GM23338 (cell line): ENCODE measurements around the gene KIF21A. TPM values are rescaled to one million over a fixed set of nuclear protein-coding genes. Genes with fewer than 3 reads are reported as not detected.

Source experiments
- ATAC-seq: fragments of 200-7000 bp; cut with Tn5 transposase; 3 replicates; pipeline ENCODE4 v1.9.1; 2020
- DNase-seq: peaks from one replicate; pipeline ENCODE4 v3.0.0-alpha.2; 2015; ENCODE audit warnings: low spot score
- H2AFZ ChIP-seq: fragments of 200-600 bp; sonication (generic); 2 replicates; pipeline ENCODE4 v1.8.0; 2016; ENCODE audit warnings: antibody characterized with exemption, mild to moderate bottlenecking, moderate library complexity
- H3F3A ChIP-seq: fragments of 200-600 bp; sonication (generic); replicated peaks from 2 replicates; pipeline ENCODE4 v1.8.0; 2017; ENCODE audit warnings: antibody characterized with exemption, mixed run types, low read depth
- H3K27ac ChIP-seq: fragments of 200-600 bp; sonication (generic); 2 replicates; pipeline ENCODE4 v1.6.1; 2016; ENCODE audit warnings: low read depth
- H3K27me3 ChIP-seq: fragments of 200-600 bp; sonication (generic); 2 replicates; pipeline ENCODE4 v1.8.0; 2016; ENCODE audit warnings: mild to moderate bottlenecking, mixed run types, moderate library complexity; ENCODE audit not compliant: insufficient read depth
- H3K36me3 ChIP-seq: fragments of 200-600 bp; sonication (generic); 2 replicates; pipeline ENCODE4 v1.8.0; 2016; ENCODE audit warnings: mild to moderate bottlenecking; ENCODE audit not compliant: insufficient read depth
- H3K4me1 ChIP-seq: fragments of 200-600 bp; sonication (generic); 2 replicates; pipeline ENCODE4 v1.8.0; 2016; ENCODE audit warnings: mild to moderate bottlenecking, moderate library complexity; ENCODE audit not compliant: insufficient read depth
- H3K4me2 ChIP-seq: fragments of 200-600 bp; sonication (generic); 2 replicates; pipeline ENCODE4 v1.7.1; 2017; ENCODE audit warnings: mixed run types
- H3K4me3 ChIP-seq: fragments of 200-600 bp; sonication (generic); 2 replicates; pipeline ENCODE4 v1.6.1; 2016; ENCODE audit warnings: mixed run types
- H3K79me2 ChIP-seq: fragments of 200-600 bp; sonication (generic); replicated peaks from 2 replicates; pipeline ENCODE4 v1.8.0; 2017; ENCODE audit warnings: mild to moderate bottlenecking; ENCODE audit not compliant: insufficient read depth
- H3K9me2 ChIP-seq: fragments of 200-600 bp; sonication (generic); 2 replicates; pipeline ENCODE4 v1.8.0; 2017; ENCODE audit not compliant: insufficient read depth
- H4K20me1 ChIP-seq: fragments of 200-600 bp; sonication (generic); replicated peaks from 2 replicates; pipeline ENCODE4 v1.8.0; 2017; ENCODE audit warnings: mild to moderate bottlenecking; ENCODE audit not compliant: insufficient read depth
- H3K27ac Mint-ChIP-seq: 2 replicates; pipeline ENCODE4 v1.8.0; 2020; ENCODE audit warnings: inconsistent platforms, mild to moderate bottlenecking, moderate library complexity, mixed read lengths
- H3K27me3 Mint-ChIP-seq: 3 replicates; pipeline ENCODE4 v1.8.0; 2022; ENCODE audit warnings: low read depth, mild to moderate bottlenecking, moderate library complexity, mixed read lengths, inconsistent platforms; ENCODE audit not compliant: insufficient read depth, poor library complexity
- H3K36me3 Mint-ChIP-seq: 3 replicates; pipeline ENCODE4 v1.8.0; 2021; ENCODE audit warnings: low read depth, mild to moderate bottlenecking, inconsistent platforms, moderate library complexity, mixed read lengths
- H3K4me1 Mint-ChIP-seq: 3 replicates; pipeline ENCODE4 v1.8.0; 2020; ENCODE audit warnings: mild to moderate bottlenecking, inconsistent platforms, mixed read lengths
- H3K4me3 Mint-ChIP-seq: 3 replicates; pipeline ENCODE4 v1.8.0; 2021; ENCODE audit warnings: moderate library complexity, mild to moderate bottlenecking, inconsistent platforms, mixed read lengths
- H3K9me3 Mint-ChIP-seq: 3 replicates; pipeline ENCODE4 v1.8.0; 2020; ENCODE audit warnings: moderate library complexity, mild to moderate bottlenecking, inconsistent platforms, mixed read lengths
- EZH2 ChIP-seq: fragments of 200-600 bp; sonication (generic); IDR thresholded peaks from one replicate; pipeline ENCODE4 v1.8.0; 2017; ENCODE audit warnings: antibody characterized with exemption, mild to moderate bottlenecking, low read depth; ENCODE audit not compliant: unreplicated experiment
- JUNB ChIP-seq: IDR thresholded peaks from one replicate; pipeline ENCODE4 v1.6.1; 2016; ENCODE audit warnings: antibody characterized with exemption; ENCODE audit not compliant: unreplicated experiment
- NANOG ChIP-seq: IDR thresholded peaks from 2 replicates; pipeline ENCODE4 v1.6.1; 2016; ENCODE audit warnings: antibody characterized with exemption, borderline replicate concordance
- POLR2AphosphoS5 ChIP-seq: IDR thresholded peaks from 2 replicates; pipeline ENCODE4 v1.6.1; 2016; ENCODE audit warnings: antibody characterized with exemption, low read depth
- ZNF331 ChIP-seq: fragments of 250-450 bp; sonication (Bioruptor Pico); IDR thresholded peaks from 2 replicates; pipeline ENCODE4 v1.5.0; 2020; ENCODE audit warnings: low read depth, mild to moderate bottlenecking, moderate library complexity
- polyA plus RNA-seq: library from polyadenylated mRNA; unstranded; fragments of >200 nt; fragmentation: Nextera tagmentation; extraction: Ambion mirVana; gene quantifications from 2 replicates; pipeline ENCODE4 v1.2.1, GENCODE V29; 2016
- total RNA-seq: library from RNA; depleted of rRNA; stranded (reverse); fragments of >200 nt; shearing (Covaris generic); gene quantifications from 2 replicates; pipeline ENCODE4 v1.2.3, GENCODE V29; 2014
- TF ChIP-seq, protein P1 (sequence below): fragments of 250-450 bp; sonication (Bioruptor Pico); IDR thresholded peaks from 2 replicates; pipeline ENCODE4 v1.5.0; 2020; ENCODE audit warnings: mild to moderate bottlenecking, moderate library complexity
- TF ChIP-seq, protein P2 (sequence below): IDR thresholded peaks from 2 replicates; pipeline ENCODE4 v1.6.1; 2016; ENCODE audit warnings: antibody characterized with exemption

The KIF21A gene
- total and polyA plus RNA-seq, 2 experiments from 2014 or later = 28.8 to 32.0 TPM

DNA sequence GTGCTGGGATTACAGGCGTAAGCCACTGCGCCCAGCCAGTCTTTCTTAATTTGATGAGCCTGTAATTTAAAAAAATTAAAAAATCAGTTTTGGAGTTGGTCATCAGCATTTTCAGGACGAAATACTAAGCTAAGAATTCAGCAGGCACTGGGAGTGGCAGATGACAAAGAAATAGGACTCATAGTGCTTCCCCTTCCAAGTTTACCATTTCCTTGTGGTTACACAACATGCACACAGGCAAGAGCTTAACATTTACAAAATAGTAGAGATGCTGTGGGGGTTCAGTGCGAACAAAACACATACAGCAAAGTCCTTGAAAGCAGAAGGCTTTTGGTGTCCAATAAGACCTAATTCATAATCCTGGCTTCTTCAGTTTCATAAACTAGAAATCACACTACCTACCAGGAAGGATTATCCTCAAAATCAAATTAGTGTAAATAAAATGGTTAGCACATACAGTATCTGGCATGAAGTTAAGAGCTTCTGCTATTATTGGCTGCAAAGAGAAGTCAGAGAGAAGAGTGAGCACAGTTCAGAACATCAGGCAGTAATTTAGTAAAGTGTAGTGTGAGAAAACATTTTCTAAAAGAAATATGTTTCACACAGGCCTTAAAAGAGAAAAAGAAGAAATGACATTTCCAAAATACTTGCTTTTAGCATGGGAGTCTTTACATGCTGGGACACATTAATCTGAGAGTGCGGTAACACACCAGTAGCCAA is 22.2 kb upstream of the KIF21A start (continued):
- TF ChIP-seq, protein P1, sequence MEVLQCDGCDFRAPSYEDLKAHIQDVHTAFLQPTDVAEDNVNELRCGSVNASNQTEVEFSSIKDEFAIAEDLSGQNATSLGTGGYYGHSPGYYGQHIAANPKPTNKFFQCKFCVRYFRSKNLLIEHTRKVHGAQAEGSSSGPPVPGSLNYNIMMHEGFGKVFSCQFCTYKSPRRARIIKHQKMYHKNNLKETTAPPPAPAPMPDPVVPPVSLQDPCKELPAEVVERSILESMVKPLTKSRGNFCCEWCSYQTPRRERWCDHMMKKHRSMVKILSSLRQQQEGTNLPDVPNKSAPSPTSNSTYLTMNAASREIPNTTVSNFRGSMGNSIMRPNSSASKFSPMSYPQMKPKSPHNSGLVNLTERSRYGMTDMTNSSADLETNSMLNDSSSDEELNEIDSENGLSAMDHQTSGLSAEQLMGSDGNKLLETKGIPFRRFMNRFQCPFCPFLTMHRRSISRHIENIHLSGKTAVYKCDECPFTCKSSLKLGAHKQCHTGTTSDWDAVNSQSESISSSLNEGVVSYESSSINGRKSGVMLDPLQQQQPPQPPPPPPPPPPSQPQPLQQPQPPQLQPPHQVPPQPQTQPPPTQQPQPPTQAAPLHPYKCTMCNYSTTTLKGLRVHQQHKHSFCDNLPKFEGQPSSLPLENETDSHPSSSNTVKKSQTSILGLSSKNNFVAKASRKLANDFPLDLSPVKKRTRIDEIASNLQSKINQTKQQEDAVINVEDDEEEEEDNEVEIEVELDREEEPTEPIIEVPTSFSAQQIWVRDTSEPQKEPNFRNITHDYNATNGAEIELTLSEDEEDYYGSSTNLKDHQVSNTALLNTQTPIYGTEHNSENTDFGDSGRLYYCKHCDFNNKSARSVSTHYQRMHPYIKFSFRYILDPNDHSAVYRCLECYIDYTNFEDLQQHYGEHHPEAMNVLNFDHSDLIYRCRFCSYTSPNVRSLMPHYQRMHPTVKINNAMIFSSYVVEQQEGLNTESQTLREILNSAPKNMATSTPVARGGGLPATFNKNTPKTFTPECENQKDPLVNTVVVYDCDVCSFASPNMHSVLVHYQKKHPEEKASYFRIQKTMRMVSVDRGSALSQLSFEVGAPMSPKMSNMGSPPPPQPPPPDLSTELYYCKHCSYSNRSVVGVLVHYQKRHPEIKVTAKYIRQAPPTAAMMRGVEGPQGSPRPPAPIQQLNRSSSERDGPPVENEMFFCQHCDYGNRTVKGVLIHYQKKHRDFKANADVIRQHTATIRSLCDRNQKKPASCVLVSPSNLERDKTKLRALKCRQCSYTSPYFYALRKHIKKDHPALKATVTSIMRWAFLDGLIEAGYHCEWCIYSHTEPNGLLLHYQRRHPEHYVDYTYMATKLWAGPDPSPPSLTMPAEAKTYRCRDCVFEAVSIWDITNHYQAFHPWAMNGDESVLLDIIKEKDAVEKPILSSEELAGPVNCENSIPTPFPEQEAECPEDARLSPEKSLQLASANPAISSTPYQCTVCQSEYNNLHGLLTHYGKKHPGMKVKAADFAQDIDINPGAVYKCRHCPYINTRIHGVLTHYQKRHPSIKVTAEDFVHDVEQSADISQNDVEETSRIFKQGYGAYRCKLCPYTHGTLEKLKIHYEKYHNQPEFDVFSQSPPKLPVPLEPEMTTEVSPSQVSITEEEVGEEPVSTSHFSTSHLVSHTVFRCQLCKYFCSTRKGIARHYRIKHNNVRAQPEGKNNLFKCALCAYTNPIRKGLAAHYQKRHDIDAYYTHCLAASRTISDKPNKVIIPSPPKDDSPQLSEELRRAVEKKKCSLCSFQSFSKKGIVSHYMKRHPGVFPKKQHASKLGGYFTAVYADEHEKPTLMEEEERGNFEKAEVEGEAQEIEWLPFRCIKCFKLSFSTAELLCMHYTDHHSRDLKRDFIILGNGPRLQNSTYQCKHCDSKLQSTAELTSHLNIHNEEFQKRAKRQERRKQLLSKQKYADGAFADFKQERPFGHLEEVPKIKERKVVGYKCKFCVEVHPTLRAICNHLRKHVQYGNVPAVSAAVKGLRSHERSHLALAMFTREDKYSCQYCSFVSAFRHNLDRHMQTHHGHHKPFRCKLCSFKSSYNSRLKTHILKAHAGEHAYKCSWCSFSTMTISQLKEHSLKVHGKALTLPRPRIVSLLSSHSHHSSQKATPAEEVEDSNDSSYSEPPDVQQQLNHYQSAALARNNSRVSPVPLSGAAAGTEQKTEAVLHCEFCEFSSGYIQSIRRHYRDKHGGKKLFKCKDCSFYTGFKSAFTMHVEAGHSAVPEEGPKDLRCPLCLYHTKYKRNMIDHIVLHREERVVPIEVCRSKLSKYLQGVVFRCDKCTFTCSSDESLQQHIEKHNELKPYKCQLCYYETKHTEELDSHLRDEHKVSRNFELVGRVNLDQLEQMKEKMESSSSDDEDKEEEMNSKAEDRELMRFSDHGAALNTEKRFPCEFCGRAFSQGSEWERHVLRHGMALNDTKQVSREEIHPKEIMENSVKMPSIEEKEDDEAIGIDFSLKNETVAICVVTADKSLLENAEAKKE (CRISPR knock-in tag) = no peak
- TF ChIP-seq, protein P2, sequence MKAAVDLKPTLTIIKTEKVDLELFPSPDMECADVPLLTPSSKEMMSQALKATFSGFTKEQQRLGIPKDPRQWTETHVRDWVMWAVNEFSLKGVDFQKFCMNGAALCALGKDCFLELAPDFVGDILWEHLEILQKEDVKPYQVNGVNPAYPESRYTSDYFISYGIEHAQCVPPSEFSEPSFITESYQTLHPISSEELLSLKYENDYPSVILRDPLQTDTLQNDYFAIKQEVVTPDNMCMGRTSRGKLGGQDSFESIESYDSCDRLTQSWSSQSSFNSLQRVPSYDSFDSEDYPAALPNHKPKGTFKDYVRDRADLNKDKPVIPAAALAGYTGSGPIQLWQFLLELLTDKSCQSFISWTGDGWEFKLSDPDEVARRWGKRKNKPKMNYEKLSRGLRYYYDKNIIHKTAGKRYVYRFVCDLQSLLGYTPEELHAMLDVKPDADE = no peak
- TF ChIP-seq POLR2AphosphoS5 (no peak), JUNB (no peak), EZH2 (no peak), ZNF331 (no peak)

DNA sequence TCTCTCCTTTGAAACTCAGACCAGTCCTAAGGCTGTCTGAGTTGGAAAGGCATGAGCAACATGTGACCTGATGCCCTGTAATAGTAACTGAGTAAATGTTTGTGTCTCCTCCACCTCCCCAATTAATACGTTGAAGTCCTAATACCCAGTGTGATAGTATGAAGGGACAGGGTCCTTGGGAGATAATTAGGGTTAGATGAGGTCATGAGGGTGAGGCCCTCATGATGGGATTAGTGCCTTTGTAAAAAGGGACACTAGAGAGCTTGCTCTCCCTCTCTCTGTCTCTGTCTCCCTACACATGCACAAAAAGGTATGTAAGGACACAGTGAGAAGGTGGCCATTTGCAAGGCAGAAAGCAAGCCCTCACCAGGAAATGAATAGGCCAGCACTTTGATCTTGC is 18.1 kb upstream of the KIF21A start:
- no peak overlapping the region for H3K27ac Mint-ChIP-seq
- no peak overlapping the region for H3K4me3 ChIP-seq
- H3K79me2 ChIP-seq = no peaks in the 10 kb centered on the region
- no peaks in the 10 kb centered on the region for H3K36me3 ChIP-seq
- H3K4me1 Mint-ChIP-seq = no peaks in the 10 kb centered on the region
- ATAC-seq (no peak), DNase-seq (no peak)
- no peaks in the 10 kb centered on the region for H3K9me3 Mint-ChIP-seq
- no peak for TF ChIP-seq NANOG
- H3F3A ChIP-seq = no peaks in the 10 kb centered on the region
- H3K27me3 Mint-ChIP-seq = no peaks in the 10 kb centered on the region
- H4K20me1 ChIP-seq = no peaks in the 10 kb centered on the region
- no peaks in the 10 kb centered on the region for H3K27me3 ChIP-seq
- no peaks in the 10 kb centered on the region for H3K4me1 ChIP-seq
- no peaks in the 10 kb centered on the region for H3K36me3 Mint-ChIP-seq
- no peak overlapping the region for H2AFZ ChIP-seq
- H3K4me3 Mint-ChIP-seq = no peak overlapping the region
- H3K9me2 ChIP-seq = peaks cover 7% of the 10 kb centered on the region
- no peak overlapping the region for H3K27ac ChIP-seq
- no peak overlapping the region for H3K4me2 ChIP-seq
